Coronary artery (tissue), 2 donors: ENCODE data around the gene CSTB.
"Not testable (repeated sequence)": the region's sequence is repeated elsewhere in the genome, so short reads cannot be mapped to it uniquely, and the experiment has no call there.

ENCODE experiments used
- DNase-seq: peaks from one replicate; pipeline ENCODE4 v3.0.0-alpha.2; 2017; ENCODE audit warnings: low spot score
- H3K27ac ChIP-seq, 2 donors: fragments of 200-600 bp; sonication (generic); one replicate each; pipeline ENCODE4 v1.5.1; 2016 to 2019
- H3K4me3 ChIP-seq: fragments of 200-600 bp; sonication (generic); 2 replicates; pipeline ENCODE4 v1.5.1; 2016; ENCODE audit warnings: mild to moderate bottlenecking, moderate library complexity
- TF ChIP-seq, protein P1 (sequence below): fragments of 200-600 bp; sonication (generic); IDR thresholded peaks from one replicate; pipeline ENCODE4 v1.5.1; 2019; ENCODE audit warnings: antibody characterized with exemption

The CSTB gene

DNA sequence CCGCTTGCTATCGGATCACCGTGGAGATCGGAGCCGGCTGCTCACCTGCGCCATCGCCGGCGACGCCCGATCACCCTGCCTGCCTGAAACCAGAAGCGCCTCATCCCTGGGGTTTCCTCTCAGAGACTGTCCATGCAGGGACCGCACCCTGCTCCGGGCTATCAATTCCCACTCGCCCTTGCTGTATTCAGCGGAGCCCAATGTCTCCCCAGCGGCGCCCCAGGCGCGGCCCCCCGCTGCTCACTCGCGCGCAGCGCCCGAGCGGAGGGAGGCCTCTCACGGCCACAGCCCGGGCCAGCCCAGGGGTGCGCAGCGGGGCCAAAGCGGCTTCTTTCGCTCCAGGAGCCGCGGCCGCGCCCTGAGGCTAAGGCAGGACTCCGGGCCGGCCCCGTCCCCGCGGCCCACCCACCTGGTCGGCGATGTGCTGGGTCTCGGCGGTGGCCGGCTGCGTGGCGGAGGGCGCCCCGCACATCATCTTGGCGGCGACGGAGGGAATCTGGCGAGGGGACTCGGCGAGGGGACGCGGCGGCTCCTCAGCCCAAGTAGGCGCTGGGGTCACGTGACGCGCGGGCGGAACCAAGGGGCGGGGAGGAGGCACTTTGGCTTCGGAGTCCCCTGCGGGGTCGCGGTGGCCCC is at the start of gene CSTB:
TSS of gene CSTB (minus strand) at position 514 of the 636 bp plus-strand sequence. CDS start at position 475, 39 bp downstream.
- DNase-seq: peak; percentile 89
- peak within 1 kb of the TSS; percentile 82 to 87 for H3K27ac ChIP-seq
- H3K4me3 ChIP-seq: peak within 1 kb of the TSS; percentile 82
- TF ChIP-seq, protein P1, sequence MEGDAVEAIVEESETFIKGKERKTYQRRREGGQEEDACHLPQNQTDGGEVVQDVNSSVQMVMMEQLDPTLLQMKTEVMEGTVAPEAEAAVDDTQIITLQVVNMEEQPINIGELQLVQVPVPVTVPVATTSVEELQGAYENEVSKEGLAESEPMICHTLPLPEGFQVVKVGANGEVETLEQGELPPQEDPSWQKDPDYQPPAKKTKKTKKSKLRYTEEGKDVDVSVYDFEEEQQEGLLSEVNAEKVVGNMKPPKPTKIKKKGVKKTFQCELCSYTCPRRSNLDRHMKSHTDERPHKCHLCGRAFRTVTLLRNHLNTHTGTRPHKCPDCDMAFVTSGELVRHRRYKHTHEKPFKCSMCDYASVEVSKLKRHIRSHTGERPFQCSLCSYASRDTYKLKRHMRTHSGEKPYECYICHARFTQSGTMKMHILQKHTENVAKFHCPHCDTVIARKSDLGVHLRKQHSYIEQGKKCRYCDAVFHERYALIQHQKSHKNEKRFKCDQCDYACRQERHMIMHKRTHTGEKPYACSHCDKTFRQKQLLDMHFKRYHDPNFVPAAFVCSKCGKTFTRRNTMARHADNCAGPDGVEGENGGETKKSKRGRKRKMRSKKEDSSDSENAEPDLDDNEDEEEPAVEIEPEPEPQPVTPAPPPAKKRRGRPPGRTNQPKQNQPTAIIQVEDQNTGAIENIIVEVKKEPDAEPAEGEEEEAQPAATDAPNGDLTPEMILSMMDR: no peak

DNA sequence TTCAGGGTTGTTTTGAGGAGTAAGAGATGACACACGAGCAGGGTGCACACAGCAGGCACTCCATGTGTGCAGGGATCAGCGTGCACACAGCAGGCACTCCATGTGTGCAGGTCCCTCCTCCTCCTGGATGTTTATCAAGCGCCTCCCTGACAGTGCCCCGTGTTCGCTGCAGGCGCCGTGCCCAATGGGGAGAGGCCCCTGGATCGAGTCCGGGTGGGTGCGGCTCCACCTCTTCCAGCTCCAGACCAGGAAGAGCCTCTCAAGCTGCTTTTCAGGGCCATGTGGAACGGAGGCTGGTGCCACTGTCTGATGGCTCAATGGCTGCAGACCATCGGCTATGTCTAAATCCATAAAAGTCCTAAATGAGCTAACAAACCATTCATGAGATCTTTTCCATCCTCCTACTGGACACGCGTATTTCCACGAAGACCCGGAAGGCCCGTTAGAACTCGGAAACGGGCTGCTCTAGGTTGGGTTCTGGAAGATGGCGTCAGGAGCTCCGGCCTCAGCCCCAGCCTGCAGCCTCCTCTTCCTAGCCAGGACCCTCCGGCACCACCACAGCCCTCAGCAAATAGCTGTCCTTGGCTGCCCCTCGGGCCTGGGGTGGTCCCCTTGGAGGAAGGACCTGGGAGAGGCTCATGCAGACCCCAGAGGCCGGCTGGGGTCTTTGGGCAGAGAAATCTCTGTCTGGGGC is 49.3 kb upstream of the CSTB start:
- no peak for DNase-seq
- Histone ChIP-seq H3K27ac (no peak overlapping the region), H3K4me3 (no peak overlapping the region)
- TF ChIP-seq, protein P1: no peak

- H3K27ac ChIP-seq: no peak overlapping the region
- TF ChIP-seq, protein P1: no peak
- H3K4me3 ChIP-seq: no peak overlapping the region
- no peak for DNase-seq
Measured at GRCh38 chr21:43824333-43825241, 48.5 kb upstream of the CSTB start.

DNA sequence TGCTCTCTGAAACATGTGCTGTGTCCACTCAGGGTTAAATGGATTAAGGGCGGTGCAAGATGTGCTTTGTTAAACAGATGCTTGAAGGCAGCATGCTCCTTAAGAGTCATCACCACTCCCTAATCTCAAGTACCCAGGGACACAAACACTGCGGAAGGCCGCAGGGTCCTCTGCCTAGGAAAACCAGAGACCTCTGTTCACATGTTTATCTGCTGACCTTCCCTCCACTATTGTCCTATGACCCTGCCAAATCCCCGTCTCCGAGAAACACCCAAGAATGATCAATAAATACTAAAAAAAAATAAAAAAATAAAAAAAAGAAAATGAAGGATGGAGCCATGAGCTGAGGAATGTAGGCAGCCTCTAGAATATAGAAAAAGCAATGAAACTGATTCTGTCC is 46.6 kb upstream of the CSTB start:
- DNase-seq, H3K4me3 ChIP-seq, H3K27ac ChIP-seq: not testable (repeated sequence)

DNA sequence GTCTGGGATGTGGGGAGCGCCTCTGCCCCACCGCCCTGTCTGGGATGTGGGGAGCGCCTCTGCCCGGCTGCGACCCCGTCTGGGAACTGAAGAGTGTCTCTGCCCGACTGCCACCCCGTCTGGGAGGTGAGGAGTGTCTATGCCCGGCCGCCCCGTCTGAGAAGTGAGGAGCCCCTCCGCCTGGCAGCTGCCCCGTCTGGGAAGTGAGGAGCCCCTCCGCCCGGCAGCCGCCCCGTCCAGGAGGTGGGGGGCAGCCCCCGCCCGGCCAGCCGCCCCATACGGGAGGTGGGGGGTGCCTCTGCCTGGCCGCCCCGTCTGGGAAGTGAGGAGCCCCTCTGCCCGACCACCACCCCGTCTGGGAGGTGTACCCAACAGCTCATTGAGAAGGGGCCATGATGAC is 46.1 kb upstream of the CSTB start:
- H3K4me3 ChIP-seq, H3K27ac ChIP-seq, DNase-seq: not testable (repeated sequence)

- TF ChIP-seq, protein P1: no peak
- Histone ChIP-seq H3K4me3 (no peak overlapping the region), H3K27ac (no peak overlapping the region)
- no peak for DNase-seq
Measured at GRCh38 chr21:43820466-43820865, 44.4 kb upstream of the CSTB start.

- Histone ChIP-seq H3K27ac (peak overlapping the region in 1 of 2 donors; percentile 17), H3K4me3 (no peak overlapping the region)
- DNase-seq: no peak
- TF ChIP-seq, protein P1: no peak
Measured at GRCh38 chr21:43819511-43820405, 43.6 kb upstream of the CSTB start.
